Vagina (tissue), 2 donors: ENCODE data around the gene VMAC. TPM values are rescaled to one million over a fixed set of nuclear protein-coding genes. Genes with fewer than 3 reads are reported as not detected.

Source experiments
- DNase-seq, 2 donors: peaks; one replicate each; pipeline ENCODE4 v3.0.0-alpha.2; 2017; ENCODE audit errors: extremely low spot score in 2 of 2
- H3K27ac ChIP-seq: fragments of 200-600 bp; sonication (generic); one replicate; pipeline ENCODE4 v1.5.1; 2019
- H3K27me3 ChIP-seq: fragments of 200-600 bp; sonication (generic); one replicate; pipeline ENCODE4 v1.5.1; 2019
- H3K36me3 ChIP-seq, 2 donors: fragments of 200-600 bp; sonication (generic); one replicate each; pipeline ENCODE4 v1.5.1; 2017 to 2019
- H3K4me1 ChIP-seq: fragments of 200-600 bp; sonication (generic); one replicate; pipeline ENCODE4 v1.5.1; 2019
- H3K4me3 ChIP-seq, 2 donors: fragments of 200-600 bp; sonication (generic); 1 replicate in 1 of 2; 2 replicates in 1 of 2; pipeline ENCODE4 v1.5.1; 2016 to 2019
- H3K9me3 ChIP-seq: fragments of 200-600 bp; sonication (generic); one replicate; pipeline ENCODE4 v1.5.1; 2019
- POLR2A ChIP-seq, 2 donors: fragments of 450-650 bp; IDR thresholded peaks; one replicate each; pipeline ENCODE4 v1.6.1; 2017; ENCODE audit warnings: antibody characterized with exemption in 2 of 2, mild to moderate bottlenecking in 2 of 2, moderate library complexity in 2 of 2
- POLR2AphosphoS5 ChIP-seq, 2 donors: sonication (generic); formaldehyde crosslinking; IDR thresholded peaks; one replicate each; pipeline ENCODE4 v1.9.0; 2017; ENCODE audit warnings: antibody characterized with exemption in 2 of 2, mild to moderate bottlenecking in 2 of 2, low read depth in 1 of 2; ENCODE audit not compliant: insufficient read depth in 1 of 2
- intact Hi-C: fragments of 100-400 bp; cut with DNase I; formaldehyde crosslinking; loops from one replicate; pipeline ENCODE4 v1.15.1; 2023
- total RNA-seq: library from RNA; depleted of rRNA; stranded (reverse); fragments of >200 nt; gene quantifications from one replicate; pipeline ENCODE4 v1.2.3, GENCODE V29; 2016
- TF ChIP-seq, protein P1 (sequence below), 3 experiments: fragments of 450-650 bp in 2 of 3; fragments of 200-600 bp in 1 of 3; sonication (generic) in 1 of 3; IDR thresholded peaks; one replicate each; pipeline ENCODE4 v1.5.1; 2017 to 2019; ENCODE audit warnings: antibody characterized with exemption in 3 of 3, mild to moderate bottlenecking in 2 of 3, moderate library complexity in 2 of 3

VMAC gene
- total RNA-seq, 1 donor from 2014 or later, result 7.9 TPM

DNA sequence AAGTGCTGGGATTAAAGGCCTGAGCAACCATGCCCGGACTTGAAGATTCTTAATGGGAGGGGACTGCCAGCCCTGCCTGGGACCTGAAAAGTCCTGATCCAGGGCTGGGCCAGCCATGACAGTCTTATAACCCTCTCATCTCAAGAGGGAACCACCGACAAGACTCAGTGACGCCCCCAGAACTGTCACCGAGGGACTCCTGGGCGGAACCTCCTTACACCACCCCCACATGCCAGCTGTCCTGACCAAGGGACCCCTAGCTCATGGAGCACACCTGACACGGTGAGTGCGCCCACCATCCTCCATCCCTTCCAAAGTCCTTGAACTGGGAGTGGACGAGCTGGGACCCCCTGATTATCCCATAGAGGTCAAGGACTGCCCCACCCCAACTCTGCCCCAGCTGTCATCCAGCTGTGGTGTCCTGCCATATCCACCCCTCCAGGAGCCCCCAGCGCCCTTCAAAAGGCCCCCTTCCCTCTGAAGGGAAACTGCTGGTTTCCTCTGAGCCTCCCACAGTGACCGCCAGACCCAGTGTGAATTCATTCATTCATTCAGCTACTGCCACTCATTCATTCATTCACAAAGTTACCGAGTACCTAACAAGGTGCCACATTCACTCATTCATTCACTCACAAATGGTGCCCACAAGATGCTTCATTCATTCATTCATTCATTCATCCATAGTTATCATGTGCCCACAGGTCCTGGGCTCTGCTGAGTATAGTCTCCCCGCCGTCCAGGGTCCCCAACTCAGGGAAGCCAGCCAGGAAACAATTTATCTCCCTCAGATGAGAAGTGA lies 4.7 kb upstream of the VMAC start:
- no peaks in the 10 kb centered on the region for H3K9me3 ChIP-seq
- H3K4me1 ChIP-seq, result peaks cover 23% of the 10 kb centered on the region
- H3K27ac ChIP-seq, result no peak overlapping the region
- TF ChIP-seq POLR2A (IDR thresholded peaks at IDR 0.05), result no peak
- TF ChIP-seq POLR2AphosphoS5 (IDR thresholded peaks at IDR 0.05; ENCODE audit: insufficient read depth in 1 of 2, low read depth in 1 of 2), result no peak
- TF ChIP-seq, protein P1, sequence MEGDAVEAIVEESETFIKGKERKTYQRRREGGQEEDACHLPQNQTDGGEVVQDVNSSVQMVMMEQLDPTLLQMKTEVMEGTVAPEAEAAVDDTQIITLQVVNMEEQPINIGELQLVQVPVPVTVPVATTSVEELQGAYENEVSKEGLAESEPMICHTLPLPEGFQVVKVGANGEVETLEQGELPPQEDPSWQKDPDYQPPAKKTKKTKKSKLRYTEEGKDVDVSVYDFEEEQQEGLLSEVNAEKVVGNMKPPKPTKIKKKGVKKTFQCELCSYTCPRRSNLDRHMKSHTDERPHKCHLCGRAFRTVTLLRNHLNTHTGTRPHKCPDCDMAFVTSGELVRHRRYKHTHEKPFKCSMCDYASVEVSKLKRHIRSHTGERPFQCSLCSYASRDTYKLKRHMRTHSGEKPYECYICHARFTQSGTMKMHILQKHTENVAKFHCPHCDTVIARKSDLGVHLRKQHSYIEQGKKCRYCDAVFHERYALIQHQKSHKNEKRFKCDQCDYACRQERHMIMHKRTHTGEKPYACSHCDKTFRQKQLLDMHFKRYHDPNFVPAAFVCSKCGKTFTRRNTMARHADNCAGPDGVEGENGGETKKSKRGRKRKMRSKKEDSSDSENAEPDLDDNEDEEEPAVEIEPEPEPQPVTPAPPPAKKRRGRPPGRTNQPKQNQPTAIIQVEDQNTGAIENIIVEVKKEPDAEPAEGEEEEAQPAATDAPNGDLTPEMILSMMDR (IDR thresholded peaks at IDR 0.05), result no peak
- H3K36me3 ChIP-seq, result peaks cover 0 to 20% of the 10 kb centered on the region in 2 donors
- H3K4me3 ChIP-seq, result no peak overlapping the region
- intact Hi-C loops, result no loop called here
- no peaks in the 10 kb centered on the region for H3K27me3 ChIP-seq
- DNase-seq, result no peak

DNA sequence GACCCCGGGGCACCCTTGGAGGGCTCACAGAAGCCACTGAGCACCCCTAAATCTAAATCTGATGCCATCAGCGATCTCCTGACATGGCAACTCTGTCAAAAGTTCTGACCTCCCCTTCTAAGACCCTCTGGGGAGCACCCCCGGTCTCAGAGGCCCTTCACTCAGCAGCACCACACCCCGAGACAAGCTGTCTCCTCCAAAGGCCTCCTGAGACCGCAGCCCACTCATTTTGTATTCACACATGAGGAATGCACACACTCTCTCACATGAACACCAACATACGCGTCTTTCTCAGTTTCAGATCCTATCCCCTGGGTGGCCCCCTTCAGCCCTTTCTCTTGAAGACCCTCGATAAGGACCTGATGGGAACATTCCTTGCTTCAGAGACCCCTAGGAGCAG lies 3.7 kb upstream of the VMAC start:
- no peak overlapping the region for H3K27ac ChIP-seq
- peaks cover 33% of the 10 kb centered on the region for H3K4me1 ChIP-seq
- peaks cover 0 to 10% of the 10 kb centered on the region in 2 donors for H3K36me3 ChIP-seq
- no peak for DNase-seq
- TF ChIP-seq, protein P1 (IDR thresholded peaks at IDR 0.05), result no peak
- no peak for TF ChIP-seq POLR2A (IDR thresholded peaks at IDR 0.05)
- no peak for TF ChIP-seq POLR2AphosphoS5 (IDR thresholded peaks at IDR 0.05; ENCODE audit: insufficient read depth in 1 of 2, low read depth in 1 of 2)
- no peak overlapping the region for H3K4me3 ChIP-seq
- intact Hi-C loops, result no loop called here
- no peaks in the 10 kb centered on the region for H3K27me3 ChIP-seq
- no peaks in the 10 kb centered on the region for H3K9me3 ChIP-seq

DNA sequence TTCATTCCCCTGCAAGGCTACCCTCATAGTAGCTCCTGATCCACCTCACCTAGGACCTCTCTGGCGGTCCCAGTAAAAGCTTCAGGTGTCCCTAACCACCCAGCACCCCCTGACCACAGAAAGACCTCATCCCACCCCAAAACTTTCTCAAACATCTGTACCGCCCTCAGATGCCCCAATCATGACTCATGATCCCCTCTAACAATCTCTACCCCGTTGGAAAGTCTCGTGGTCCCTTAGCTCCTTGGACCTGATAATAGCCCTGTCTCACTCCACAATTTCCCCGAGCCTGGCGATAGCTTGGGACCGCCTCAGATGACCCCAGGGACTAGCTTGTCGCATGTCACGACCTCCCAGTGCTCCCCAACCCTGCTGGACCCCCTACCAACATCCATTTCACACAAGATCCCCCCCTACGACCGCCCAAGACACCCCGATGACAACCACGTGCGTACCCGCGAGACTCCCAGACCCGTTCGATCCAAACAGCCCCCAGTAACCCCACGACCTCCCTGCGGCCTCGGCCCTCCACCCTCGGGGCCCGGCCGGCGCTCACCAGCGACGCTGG lies 1.5 kb upstream of the VMAC start:
- H3K36me3 ChIP-seq, result no peaks in the 10 kb centered on the region
- no peaks in the 10 kb centered on the region for H3K27me3 ChIP-seq
- peaks cover 39% of the 10 kb centered on the region for H3K4me1 ChIP-seq
- intact Hi-C loops, result no loop called here
- no peak for TF ChIP-seq POLR2AphosphoS5 (IDR thresholded peaks at IDR 0.05; ENCODE audit: insufficient read depth in 1 of 2, low read depth in 1 of 2)
- TF ChIP-seq, protein P1 (IDR thresholded peaks at IDR 0.05), result no peak
- no peak for TF ChIP-seq POLR2A (IDR thresholded peaks at IDR 0.05)
- no peak for DNase-seq
- H3K9me3 ChIP-seq, result no peaks in the 10 kb centered on the region
- H3K4me3 ChIP-seq, result peak overlapping the region; percentile 77 to 78
- H3K27ac ChIP-seq, result peak overlapping the region; percentile 87

DNA sequence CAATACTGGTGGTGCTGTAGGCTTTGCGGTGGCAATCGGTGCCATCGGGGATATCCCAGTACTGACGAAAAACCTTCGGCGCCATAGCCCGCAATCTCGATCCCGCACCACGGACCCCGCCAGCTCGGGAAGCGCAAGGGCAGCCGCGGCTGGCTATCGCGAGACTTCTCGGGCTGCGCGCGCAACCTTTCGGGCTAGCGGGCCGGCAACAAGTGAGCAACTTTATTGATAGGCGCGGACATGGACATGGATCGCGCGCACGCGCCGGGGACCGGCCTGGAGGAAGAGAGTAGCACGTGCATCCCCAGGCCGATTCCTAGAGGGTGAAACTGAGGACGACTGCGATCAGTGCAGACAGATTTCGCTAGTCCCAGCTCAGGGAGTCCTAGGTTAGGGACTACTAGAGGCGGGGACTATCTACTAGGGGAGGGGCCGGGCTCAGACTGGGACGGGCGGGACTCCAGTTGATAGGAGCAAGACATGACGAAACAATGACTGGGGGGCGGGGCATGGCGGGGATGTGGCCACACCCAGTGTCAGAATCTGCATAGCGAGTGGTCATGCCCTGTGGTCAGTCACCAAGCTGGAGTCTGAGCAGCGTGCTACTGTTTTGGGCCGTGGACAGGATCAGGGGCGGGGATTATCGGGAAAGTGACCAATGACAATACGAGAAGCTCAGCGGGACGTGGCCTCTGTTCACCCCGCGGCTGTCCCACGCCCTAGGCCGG lies 884 bp upstream of the VMAC start, which contains the start of gene NDUFA11:
NDUFA11 (minus strand) TSS at position 167 of the 728 bp plus-strand sequence; CDS start at position 85, 82 bp downstream.
- TF ChIP-seq POLR2A (IDR thresholded peaks at IDR 0.05) (no peak), POLR2AphosphoS5 (IDR thresholded peaks at IDR 0.05; ENCODE audit: insufficient read depth in 1 of 2, low read depth in 1 of 2) (peak; percentile 90 to 94)
- H3K4me1 ChIP-seq, result peaks cover 39% of the 10 kb centered on the region
- intact Hi-C loops, result no loop called here

DNA sequence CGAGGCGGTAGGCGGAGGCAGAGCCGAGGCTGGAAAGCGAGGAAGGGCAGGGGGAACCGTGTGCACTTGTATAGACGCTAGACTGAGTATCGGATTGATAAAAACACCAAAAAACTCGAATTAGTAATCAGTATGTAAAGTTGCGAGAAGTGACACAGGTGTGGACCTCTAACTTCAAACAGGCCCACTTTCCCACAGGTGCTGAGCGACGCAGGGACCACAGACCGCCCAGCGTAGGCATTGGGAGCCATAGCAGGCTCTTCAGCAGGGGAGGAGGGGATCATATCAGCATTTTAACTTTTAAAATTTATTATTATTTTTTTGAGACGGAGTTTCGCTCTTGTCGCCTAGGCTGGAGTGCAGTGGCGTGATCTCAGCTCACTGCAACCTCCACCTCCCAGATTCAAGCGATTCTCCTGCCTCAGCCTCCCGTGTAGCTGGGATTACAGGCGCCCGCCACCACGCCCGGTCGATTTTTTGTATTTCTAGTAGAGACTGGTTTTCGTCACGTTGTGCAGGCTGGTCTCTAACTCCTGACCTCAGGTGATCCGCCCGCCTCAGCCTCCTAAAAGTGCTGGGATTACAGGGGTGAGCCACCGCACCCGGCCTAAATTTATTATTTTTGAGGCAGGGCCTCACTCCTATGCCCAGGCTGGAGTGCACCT lies 574 bp downstream of the VMAC start:
- DNase-seq, result no peak
- H3K27ac ChIP-seq, result peak overlapping the region; percentile 30
- H3K9me3 ChIP-seq, result no peaks in the 10 kb centered on the region
- intact Hi-C loops, result no loop called here
- peak overlapping the region; percentile 77 to 78 for H3K4me3 ChIP-seq
- H3K36me3 ChIP-seq, result peaks cover 0 to 8% of the 10 kb centered on the region in 2 donors
- peaks cover 39% of the 10 kb centered on the region for H3K4me1 ChIP-seq
- no peak for TF ChIP-seq POLR2AphosphoS5 (IDR thresholded peaks at IDR 0.05; ENCODE audit: insufficient read depth in 1 of 2, low read depth in 1 of 2)
- no peak for TF ChIP-seq POLR2A (IDR thresholded peaks at IDR 0.05)
- TF ChIP-seq, protein P1 (IDR thresholded peaks at IDR 0.05), result no peak
- H3K27me3 ChIP-seq, result no peaks in the 10 kb centered on the region

More for the DNA sequence above, 884 bp upstream of the VMAC start, which contains the start of gene NDUFA11:
- Histone ChIP-seq H3K36me3 (peaks cover 0 to under 1% of the 10 kb centered on the region in 2 donors), H3K27me3 (no peaks in the 10 kb centered on the region), H3K4me3 (peak within 1 kb of the TSS; percentile 77 to 78), H3K27ac (peak within 1 kb of the TSS; percentile 87), H3K9me3 (no peaks in the 10 kb centered on the region)
- DNase-seq, result peak; percentile 99 to 100
